Hematopoietic multipotent progenitor cell treated with erythropoietin and hydrocortisone succinate and interleukin-3 and kit ligand, for 8 days (in vitro differentiated cells): ENCODE measurements around the gene KRTAP4-5.
"Not testable (repeated sequence)": the region's sequence is repeated elsewhere in the genome, so short reads cannot be mapped to it uniquely, and the experiment has no call there.

ENCODE experiments used
- DNase-seq: peaks from one replicate; pipeline ENCODE4 v3.0.0-alpha.2; 2015

Gene KRTAP4-5

DNA sequence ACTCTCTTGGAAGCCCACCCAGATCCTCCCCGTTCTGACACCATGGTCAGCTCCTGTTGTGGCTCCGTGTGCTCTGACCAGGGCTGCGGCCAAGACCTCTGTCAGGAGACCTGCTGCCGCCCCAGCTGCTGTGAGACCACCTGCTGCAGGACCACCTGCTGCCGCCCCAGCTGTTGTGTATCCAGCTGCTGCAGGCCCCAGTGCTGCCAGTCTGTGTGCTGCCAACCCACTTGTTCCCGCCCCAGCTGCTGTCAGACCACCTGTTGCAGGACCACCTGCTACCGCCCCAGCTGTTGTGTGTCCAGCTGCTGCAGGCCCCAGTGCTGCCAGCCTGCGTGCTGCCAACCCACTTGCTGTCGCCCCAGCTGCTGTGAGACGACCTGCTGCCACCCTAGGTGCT lies 44.3 kb downstream of the KRTAP4-5 start, which contains the start of gene KRTAP4-9:
Gene KRTAP4-9 (plus strand): TSS at position 43 of the 400 bp plus-strand sequence. CDS start 0 bp downstream, at position 43.
- DNase-seq: not testable (repeated sequence)

GRCh38 chr17:41104386-41105038 lies 45.1 kb downstream of the KRTAP4-5 start:
- DNase-seq: not testable (repeated sequence)

- DNase-seq: no peak
These were observed 45.7 kb downstream of the KRTAP4-5 start for GRCh38 chr17:41103896-41104295.

GRCh38 chr17:41101586-41102259 lies 47.9 kb downstream of the KRTAP4-5 start, which contains the start of gene KRTAP4-16:
KRTAP4-16 (minus strand) TSS chr17:41102209; CDS start chr17:41102209, 0 bp downstream.
- DNase-seq: no peak

- not testable (repeated sequence) for DNase-seq
These were observed 49.7 kb downstream of the KRTAP4-5 start for GRCh38 chr17:41099682-41100480.
